Activated CD4-positive, alpha-beta T cell treated with anti-CD3 and anti-CD28 coated beads for 36 hours (primary cell): ENCODE results near the gene DYNLT3. TPM values are rescaled to one million over a fixed set of nuclear protein-coding genes. Genes with fewer than 3 reads are reported as not detected.

Source experiments
- total RNA-seq, 2 experiments: library from RNA; stranded (reverse); gene quantifications; one replicate each; pipeline ENCODE4 v1.2.3, GENCODE V29; 2021

The DYNLT3 gene
- total RNA-seq, 2 experiments from 2014 or later, result 16.1 to 16.8 TPM

Other genes with a start within 250 kb of the DYNLT3 start
- gene XK, start 161.8 kb downstream of the DYNLT3 start, total RNA-seq, result under 1 TPM in 1 of 2 experiments, not detected in 1; 0.07 TPM
- gene CYBB, start 67.5 kb downstream of the DYNLT3 start, total RNA-seq, result not detected
- not detected for gene SYTL5, start 159.0 kb upstream of the DYNLT3 start, total RNA-seq